ENCODE results near the gene SLC2A9.

Gene SLC2A9

GRCh38 chr4:10045481-10045880 lies 24.2 kb upstream of the SLC2A9 start:
- no peak for DNase-seq (ENCODE audit: low spot score)

DNA sequence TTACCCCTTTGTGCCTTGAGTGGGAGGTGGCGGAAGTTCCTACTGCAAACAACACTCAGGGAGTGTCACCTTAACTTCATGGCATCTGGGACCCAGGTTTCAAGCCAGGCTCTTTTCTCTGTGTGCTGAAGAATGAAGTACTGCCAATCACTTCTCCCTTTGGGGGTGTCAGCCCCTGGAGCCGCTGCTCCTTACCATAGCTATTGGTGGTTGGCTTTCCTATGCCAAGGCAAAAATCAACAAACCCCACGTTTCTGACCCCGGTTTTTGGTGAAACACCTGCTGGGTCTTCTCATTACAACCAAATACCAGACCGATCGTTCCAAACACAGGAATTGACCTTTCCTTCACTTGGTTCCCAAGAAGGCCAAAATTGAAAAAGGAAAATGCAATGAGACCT lies 19.7 kb upstream of the SLC2A9 start:
- no peak for DNase-seq (ENCODE audit: low spot score)

DNA sequence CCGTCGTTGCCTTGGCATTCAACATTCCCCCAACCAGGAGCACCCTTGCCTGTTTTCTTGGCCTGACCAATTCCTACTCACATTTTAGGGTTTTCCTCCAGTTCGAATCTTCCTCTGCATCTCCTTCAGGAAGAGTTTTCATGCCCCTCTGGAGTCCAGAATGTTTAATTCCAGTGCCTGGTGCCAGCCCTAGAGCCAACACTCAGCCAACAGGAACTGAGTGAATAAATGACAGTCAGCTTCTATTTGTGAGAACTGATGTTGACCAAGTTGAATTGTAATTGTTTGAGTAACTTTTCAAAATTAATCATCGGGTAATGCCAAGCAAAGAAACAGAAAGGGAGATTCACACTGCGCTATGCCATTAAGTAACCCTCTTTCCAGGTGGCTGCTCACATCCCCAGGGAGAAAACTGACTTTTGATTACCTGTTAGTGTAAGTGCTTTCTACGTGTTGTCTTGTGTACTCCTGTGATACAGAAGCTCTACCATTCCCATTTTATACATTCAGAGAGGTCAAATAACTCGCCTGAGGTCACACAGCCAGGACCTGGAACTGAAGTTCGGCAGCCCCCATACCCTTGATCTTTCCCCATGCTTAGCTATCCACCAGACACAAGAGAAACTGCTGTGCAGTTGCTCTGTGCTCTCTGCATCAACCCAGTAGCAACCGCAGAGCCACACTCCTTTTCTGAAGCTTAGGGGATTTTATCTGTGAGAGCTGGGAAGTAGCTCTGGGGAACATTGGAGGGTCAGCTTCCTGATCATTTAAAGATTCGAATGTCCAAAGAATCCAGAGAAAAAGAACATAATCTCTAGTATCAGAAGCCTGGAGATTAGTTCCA lies 19.0 kb upstream of the SLC2A9 start:
- no peak for DNase-seq (ENCODE audit: low spot score)

DNA sequence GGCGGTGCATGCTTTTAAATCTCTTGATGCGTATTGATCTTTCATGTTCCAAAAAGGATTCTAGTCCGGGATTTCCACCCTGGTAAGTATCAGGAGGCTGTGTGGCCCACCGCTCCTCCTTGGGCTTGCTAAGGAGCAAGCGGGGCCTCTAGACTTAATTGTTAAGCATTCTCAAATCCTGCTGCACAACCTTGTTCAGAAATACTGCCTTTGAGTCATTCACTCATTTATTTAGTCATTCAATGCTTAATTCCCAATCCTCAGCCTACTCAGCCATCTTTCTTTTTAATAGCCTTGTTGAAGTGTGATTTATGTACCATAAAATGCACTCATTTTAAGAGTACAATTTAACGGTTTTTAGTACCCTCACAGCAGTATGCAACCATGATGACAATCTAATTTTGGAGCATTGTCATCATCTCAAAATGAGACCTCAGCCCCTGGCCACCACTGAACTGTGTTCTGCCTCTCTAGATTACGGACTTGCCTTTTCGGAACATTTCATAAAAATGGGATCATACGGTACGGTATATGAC lies 15.6 kb upstream of the SLC2A9 start:
- no peak for DNase-seq (ENCODE audit: low spot score)

DNA sequence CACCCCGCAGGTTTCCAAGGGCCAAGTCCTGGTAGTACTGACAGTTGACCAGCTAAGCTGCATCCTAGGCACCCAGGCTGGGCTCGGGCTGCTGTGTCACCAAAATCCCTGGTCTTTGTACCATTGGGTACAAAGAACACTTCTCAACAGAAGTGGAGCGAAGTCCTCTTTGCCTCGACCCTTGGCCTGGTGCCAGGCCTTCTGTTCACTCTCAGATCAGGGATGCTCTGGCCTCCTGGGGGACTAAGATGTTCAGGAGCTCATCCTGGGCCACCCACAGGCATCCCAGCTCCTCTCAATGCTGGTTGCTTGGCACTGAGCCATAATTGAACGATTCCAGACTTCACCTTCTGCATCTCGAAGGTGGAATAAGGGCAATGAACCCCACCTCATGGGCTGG lies 13.8 kb upstream of the SLC2A9 start:
- no peak for DNase-seq (ENCODE audit: low spot score)

DNA sequence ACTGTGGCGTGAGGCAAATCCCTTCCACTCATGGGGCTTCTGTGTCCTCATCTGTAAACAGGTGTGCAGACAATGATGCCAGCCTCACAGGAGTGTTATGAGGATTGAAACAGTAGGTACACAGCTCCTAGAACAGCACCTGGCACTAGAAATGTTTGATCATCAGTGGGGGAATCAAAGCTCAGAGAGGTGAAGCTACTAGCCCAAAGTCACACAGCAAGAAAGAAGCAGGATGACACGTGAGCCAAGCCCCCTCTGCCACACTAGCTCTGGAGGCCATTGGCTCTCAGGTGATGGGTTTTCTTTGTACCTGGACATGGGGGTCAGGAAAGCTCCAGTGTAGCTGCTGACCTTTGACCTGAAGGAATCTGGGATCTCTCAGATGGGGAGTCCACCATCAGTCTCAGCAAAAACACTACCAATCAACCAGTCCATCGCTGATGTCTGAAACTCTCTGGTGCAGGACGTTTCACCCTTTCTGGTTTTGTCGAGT lies 13.4 kb upstream of the SLC2A9 start:
- DNase-seq (ENCODE audit: low spot score) = no peak

DNA sequence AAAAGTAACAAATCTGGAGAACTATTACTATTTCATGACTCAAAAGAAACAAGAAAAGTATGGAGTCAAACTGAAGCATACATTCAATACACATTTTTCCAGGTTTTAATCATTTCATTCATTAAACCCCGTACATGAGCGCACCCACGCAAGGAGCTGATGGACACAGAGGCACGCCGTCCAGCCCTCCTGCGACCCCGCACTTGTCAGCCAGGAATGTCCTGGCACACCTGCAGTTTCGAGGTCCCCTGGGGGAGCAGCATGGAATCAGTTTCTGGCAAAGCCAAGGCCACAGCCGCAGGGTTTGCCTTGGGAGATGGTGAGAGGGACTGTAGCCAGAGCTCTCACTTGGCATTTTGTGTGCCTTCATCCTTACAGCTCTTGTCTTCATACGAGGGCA lies 12.8 kb upstream of the SLC2A9 start:
- no peak for DNase-seq (ENCODE audit: low spot score)

DNA sequence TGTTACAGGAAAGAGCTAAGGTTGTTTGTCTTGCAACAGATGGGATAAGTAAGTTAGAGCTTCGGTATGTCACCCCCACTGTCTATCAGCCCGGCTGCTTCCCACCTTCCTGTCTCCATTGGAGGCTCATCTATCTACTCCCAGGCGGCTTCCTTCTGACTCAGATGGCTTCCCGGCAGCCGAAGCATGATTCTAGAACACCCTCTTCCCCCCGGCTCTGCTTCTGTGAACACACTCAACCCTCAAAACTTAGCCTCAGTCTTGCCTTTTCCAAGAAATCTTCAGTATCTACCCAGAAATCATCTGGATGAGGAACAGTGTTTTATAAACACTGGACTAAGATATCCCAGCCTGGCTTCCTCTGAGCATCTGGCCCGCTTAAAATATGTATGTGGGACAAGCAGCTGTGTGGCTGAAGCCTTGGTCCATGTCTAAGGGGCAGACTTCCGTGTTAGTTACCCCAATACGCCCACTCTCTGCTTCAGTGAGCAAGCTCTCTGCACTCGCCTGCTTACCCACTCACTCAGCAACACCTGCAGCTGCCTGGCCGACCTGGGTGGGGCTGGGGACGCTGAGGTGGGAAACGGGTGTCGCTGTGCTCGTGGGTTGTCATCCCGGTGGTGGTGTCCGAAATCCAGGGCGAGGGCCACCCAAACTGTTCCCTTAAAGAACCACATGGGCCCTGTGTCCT lies 12.0 kb upstream of the SLC2A9 start:
- no peak for DNase-seq (ENCODE audit: low spot score)

DNA sequence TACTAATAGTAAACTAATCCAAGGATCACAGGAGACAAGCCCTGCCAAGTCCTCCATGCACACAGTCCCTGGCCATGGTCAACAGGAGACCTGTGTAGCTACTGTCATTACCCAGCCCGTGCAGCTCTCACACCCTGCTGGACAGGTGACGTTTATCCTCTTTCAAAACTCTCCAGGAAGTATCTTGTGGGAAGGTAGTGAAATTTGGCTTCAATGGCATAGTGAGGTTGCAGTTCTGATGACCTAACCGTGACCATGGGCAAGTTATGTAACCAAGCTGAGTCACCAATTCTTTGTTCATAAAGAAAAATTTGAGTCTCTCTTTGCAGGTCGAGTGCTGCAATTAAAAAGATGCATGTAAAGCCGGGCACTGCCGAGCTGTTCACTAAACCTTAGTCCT lies 11.3 kb upstream of the SLC2A9 start:
- DNase-seq (ENCODE audit: low spot score) = no peak

GRCh38 chr4:10031668-10032590 lies 10.6 kb upstream of the SLC2A9 start:
- DNase-seq (ENCODE audit: low spot score) = no peak

DNA sequence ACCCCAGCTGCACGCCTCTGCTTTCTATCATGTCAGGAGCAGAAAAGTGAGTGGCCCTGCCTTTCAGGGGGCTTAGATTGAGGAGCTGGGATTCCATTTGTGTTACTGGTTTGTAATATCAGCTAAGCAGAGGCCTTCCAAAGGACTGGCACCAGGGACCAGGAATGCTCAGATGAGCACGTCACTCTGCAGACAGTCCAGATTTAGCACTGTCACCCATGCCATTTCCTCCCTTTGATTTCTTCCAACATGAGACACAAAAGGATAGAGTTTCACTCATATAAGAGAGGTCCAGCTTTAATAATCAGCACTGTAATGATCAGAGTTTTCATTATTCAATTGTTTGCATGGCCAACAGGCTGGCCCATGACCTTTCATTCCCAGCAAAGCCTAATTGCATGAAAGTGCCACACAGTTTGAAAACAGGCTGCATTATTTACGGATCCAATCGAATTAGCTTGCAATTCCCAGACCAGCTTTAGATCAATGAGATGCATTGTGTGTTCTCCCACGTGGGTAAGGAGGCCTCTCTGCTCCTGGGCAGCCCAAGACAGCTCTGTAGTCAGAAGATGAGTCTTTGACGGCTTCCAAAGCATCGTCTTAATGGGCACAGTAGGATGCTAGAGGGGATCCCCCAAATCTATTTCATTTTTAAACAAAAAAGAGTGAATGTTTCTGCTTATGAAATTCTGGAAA lies 9.8 kb upstream of the SLC2A9 start:
- DNase-seq (ENCODE audit: low spot score) = no peak

DNA sequence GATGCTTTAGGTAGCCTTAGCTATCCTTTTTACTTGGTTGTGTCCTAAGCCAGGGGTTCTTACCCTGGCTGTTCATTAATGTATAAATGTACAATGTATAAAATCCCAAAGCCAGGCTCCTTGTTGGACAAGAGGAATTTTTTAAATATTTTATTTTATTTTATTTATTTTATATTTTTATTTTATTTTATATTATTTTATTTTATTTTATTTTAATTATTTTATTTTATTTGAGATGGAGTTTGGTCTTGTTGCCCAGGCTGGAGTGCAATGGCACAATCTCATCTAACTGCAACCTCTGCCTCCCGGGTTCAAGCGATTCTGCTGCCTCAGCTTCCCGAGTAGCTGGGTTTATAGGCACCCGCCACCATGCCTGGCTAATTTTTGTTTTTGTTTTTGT lies 8.1 kb upstream of the SLC2A9 start:
- no peak for DNase-seq (ENCODE audit: low spot score)

DNA sequence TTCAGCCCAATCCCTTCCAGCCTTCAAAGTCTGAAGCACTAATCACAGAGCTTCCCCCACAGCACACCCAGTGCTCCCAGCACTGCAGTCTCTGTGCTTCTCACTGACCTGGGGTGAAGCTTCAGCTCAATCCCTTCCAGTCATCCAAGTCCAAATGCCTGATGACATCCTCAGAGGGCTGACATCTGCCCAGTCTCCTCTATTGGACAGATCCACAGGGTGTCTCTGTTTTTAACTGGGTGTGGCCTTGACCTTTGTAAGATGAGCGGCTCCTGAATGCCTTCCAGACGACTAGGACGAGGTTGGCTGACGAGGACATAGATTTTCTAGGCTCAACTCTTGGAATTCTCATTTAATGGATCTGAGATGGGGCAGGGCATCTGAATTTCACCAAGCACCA lies 7.6 kb upstream of the SLC2A9 start:
- DNase-seq (ENCODE audit: low spot score) = no peak

GRCh38 chr4:10026485-10026884 lies 5.2 kb upstream of the SLC2A9 start:
- no peak for DNase-seq (ENCODE audit: low spot score)

DNA sequence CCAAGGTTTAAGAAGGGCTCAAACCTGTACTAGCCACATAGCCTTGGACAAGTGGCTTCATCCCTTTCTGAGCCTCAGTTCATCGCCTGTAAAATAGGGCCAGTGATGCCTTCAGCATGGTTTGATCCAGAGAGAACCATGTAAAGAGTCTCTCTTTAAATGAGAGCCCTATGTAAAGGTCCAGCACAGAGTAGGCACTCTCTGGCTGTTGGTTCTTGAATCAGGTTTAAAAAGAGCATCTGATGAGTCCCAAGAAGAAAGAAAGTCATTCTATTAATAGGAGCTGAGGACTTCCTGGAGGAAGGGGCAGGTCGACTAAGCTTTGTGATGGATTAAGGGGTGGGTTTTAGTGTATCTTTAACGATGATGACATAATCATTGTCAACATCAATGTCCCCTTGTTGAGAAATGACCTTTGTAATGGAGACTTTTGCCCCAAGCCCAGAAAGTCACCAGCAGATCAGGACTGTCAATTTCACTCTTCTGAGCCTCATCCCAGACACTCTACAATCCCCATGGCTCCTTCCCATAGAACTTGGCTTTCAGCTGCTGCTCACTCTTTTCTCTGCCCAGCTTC lies 4.0 kb upstream of the SLC2A9 start:
- DNase-seq (ENCODE audit: low spot score) = no peak

- DNase-seq (ENCODE audit: low spot score) = no peak
Observed at GRCh38 chr4:10024303-10024702, 3.0 kb upstream of the SLC2A9 start.

GRCh38 chr4:10023806-10024205 lies 2.5 kb upstream of the SLC2A9 start:
- no peak for DNase-seq (ENCODE audit: low spot score)

DNA sequence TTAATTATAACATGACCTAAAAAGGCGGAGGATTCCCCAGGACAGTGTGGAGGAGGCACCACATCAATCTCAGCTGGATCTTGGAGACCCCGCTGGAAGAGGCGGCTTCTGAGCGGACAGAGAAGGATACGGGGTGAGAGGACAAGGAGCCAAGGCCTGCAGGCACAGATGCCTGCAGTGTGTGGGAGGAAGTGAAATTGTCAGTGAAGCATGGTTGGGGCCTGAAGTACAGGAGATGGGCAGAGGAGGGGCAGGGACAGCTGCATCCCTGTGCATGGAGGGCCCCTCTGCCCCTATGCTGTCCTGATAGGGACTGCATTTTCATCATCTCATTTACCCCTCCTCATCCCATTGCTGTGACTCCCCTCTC lies 1.7 kb upstream of the SLC2A9 start:
- DNase-seq (ENCODE audit: low spot score) = no peak

- no peak for DNase-seq (ENCODE audit: low spot score)
Observed at GRCh38 chr4:10022346-10023049, 1.2 kb upstream of the SLC2A9 start.

DNA sequence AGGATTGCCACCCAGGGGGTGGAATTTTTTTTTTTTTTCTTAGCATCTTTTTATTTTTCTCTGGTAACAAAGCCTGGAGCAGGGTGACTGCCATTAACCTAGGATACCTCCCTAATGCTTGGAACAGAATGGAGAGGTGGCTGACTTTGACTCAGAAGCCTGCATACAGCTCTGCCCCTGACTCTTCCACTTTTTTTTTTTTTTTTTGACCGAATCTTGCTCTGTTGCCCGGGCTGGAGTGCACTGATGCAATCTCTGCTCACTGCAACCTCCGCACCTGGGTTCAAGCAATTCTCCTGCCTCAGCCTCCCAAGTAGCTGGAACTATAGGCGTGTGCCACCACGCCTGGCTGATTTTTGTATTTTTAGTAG lies 341 bp upstream of the SLC2A9 start:
- DNase-seq (ENCODE audit: low spot score) = no peak

DNA sequence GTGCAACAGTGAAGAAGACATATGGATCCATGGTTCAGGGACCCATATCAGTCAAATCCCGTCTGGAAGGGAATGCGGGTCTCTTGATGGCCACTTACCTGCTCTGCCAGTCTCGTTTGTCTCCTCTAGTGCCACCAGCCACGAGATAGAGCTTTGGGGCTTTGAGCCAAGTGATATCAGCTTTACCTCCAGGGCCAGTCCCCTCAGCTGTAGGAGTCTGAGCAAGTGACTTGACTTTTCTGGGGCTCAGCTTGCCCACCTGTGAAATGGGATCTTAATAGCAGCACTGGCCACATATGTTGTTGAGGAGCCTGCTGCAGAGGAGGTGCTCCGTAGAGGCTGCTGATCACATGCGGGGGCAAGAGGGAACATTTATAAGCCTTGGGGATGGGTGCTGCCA lies 1.2 kb downstream of the SLC2A9 start:
- DNase-seq (ENCODE audit: low spot score) = no peak

Data from HuH-7.5 (cell line).